Endothelial cell of umbilical vein (primary cell): Measurements from ENCODE around the gene AQP7. TPM values are rescaled to one million over a fixed set of nuclear protein-coding genes. Genes with fewer than 3 reads are reported as not detected.

Experiments
- BruUV-seq: library from RNA; stranded (reverse); fragments of 400-500 nt; replicated peaks from 2 replicates; lab custom pipeline; 2021; lab: Mats Ljungman, UMichigan
- CTCF ChIA-PET: fragments of 300-600, 350-600 bp; sonication (Branson Sonifier 250); formaldehyde crosslinking; loops from one replicate; lab custom pipeline; 2021; ENCODE audit warnings: antibody characterized with exemption, inconsistent platforms; lab: Charles Lee
- POLR2A ChIA-PET: fragments of 300-600, 350-600 bp; sonication (Branson Sonifier 250); formaldehyde crosslinking; loops from one replicate; lab custom pipeline; 2021; ENCODE audit warnings: antibody characterized with exemption, inconsistent platforms; lab: Charles Lee
- DNase-seq: peaks from one replicate; pipeline ENCODE4 v3.0.0-alpha.2; 2011; ENCODE audit warnings: low read depth, low spot score
- FAIRE-seq: peaks from 2 replicates; lab custom pipeline; 2011; peaks lifted over from hg19 to GRCh38; lab: Jason Lieb, UNC
- H2AFZ ChIP-seq: 2 replicates; pipeline ENCODE4 v1.6.0; 2012; ENCODE audit warnings: low read depth, low read length, control low read depth, inconsistent platforms
- H3K27ac ChIP-seq: 2 replicates; pipeline ENCODE4 v1.5.1; 2011; ENCODE audit warnings: low read depth, mild to moderate bottlenecking, control low read depth, low read length, moderate library complexity; ENCODE audit not compliant: insufficient read depth
- H3K27me3 ChIP-seq, 2 experiments: 2 replicates each; pipeline versions ENCODE4 v1.6.0 to v1.6.1; 2011; ENCODE audit warnings: low read length in 2 of 2, mixed read lengths in 1 of 2; ENCODE audit not compliant: control insufficient read depth in 2 of 2, insufficient read depth in 2 of 2
- H3K36me3 ChIP-seq, 2 experiments: 2 replicates in 1 of 2; 3 replicates in 1 of 2; pipeline ENCODE4 v1.5.1; 2011; ENCODE audit warnings: low read length in 2 of 2, mild to moderate bottlenecking in 1 of 2, moderate library complexity in 1 of 2; ENCODE audit not compliant: control insufficient read depth in 2 of 2, insufficient read depth in 2 of 2; ENCODE audit errors: extremely low read depth in 1 of 2
- H3K4me1 ChIP-seq: 3 replicates; pipeline ENCODE4 v1.5.1; 2011; ENCODE audit warnings: mild to moderate bottlenecking, low read length; ENCODE audit not compliant: control insufficient read depth, insufficient read depth; ENCODE audit errors: extremely low read depth
- H3K4me2 ChIP-seq: 2 replicates; pipeline ENCODE4 v1.6.1; 2011; ENCODE audit warnings: low read length, control low read depth, mixed read lengths; ENCODE audit not compliant: insufficient read depth
- H3K4me3 ChIP-seq, 3 experiments: fragments of 200-600 bp in 1 of 3; sonication (generic), shearing (Covaris generic) in 1 of 3; replicated peaks in 1 of 3; 2 replicates each; pipeline ENCODE4 v1.5.1; 2011 to 2016; ENCODE audit warnings: control low read depth in 3 of 3, low read length in 3 of 3, mild to moderate bottlenecking in 2 of 3, inconsistent platforms in 1 of 3, low read depth in 1 of 3, moderate library complexity in 1 of 3; ENCODE audit not compliant: insufficient read depth in 1 of 3
- H3K79me2 ChIP-seq: 2 replicates; pipeline ENCODE4 v1.6.0; 2012; ENCODE audit warnings: low read length, inconsistent platforms; ENCODE audit not compliant: control insufficient read depth, insufficient read depth
- H3K9ac ChIP-seq: replicated peaks from 2 replicates; pipeline ENCODE3; 2011; ENCODE audit warnings: low read length, control low read depth; ENCODE audit not compliant: insufficient read depth; ENCODE audit errors: extremely low read depth
- H3K9me1 ChIP-seq: replicated peaks from 3 replicates; pipeline ENCODE4 v1.6.0; 2011; ENCODE audit warnings: mild to moderate bottlenecking, low read length; ENCODE audit not compliant: control insufficient read depth, insufficient read depth; ENCODE audit errors: extremely low read depth
- H3K9me3 ChIP-seq: replicated peaks from 2 replicates; pipeline ENCODE4 v1.5.1; 2012; ENCODE audit warnings: low read length, inconsistent platforms; ENCODE audit not compliant: control insufficient read depth, insufficient read depth
- H4K20me1 ChIP-seq: replicated peaks from 2 replicates; pipeline ENCODE3; 2011; ENCODE audit warnings: mild to moderate bottlenecking, low read length; ENCODE audit not compliant: control insufficient read depth, insufficient read depth; ENCODE audit errors: extremely low read depth
- CTCF ChIP-seq, 2 donors: IDR thresholded peaks; 1 replicate in 1 of 2; 2 replicates in 1 of 2; pipeline ENCODE4 v1.5.1; 2011; ENCODE audit warnings: low read length in 2 of 2, mild to moderate bottlenecking in 2 of 2, moderate library complexity in 2 of 2, control low read depth in 1 of 2, inconsistent platforms in 1 of 2, low read depth in 1 of 2; ENCODE audit not compliant: insufficient read depth in 1 of 2; ENCODE audit errors: extremely low read depth in 1 of 2
- EZH2 ChIP-seq: IDR thresholded peaks from 2 replicates; pipeline ENCODE4 v1.6.1; 2012; ENCODE audit warnings: borderline replicate concordance, low read depth, mild to moderate bottlenecking, moderate library complexity, low read length, inconsistent platforms; ENCODE audit not compliant: severe bottlenecking
- FOS ChIP-seq: IDR thresholded peaks from 2 replicates; pipeline ENCODE4 v1.6.1; 2011; ENCODE audit warnings: mild to moderate bottlenecking, low read length, moderate library complexity, borderline replicate concordance; ENCODE audit not compliant: insufficient read depth
- GATA2 ChIP-seq: IDR thresholded peaks from 2 replicates; pipeline ENCODE4 v1.7.0; 2011; ENCODE audit warnings: low read depth, mild to moderate bottlenecking, moderate library complexity, mixed read lengths, low read length; ENCODE audit not compliant: insufficient read length, insufficient read depth
- JUN ChIP-seq: IDR thresholded peaks from 2 replicates; pipeline ENCODE4 v1.6.1; 2011; ENCODE audit warnings: borderline replicate concordance, low read depth; ENCODE audit not compliant: insufficient read length, insufficient read depth
- MAX ChIP-seq: IDR thresholded peaks from 2 replicates; pipeline ENCODE4 v1.6.1; 2011; ENCODE audit not compliant: insufficient read depth, insufficient read length
- MYC ChIP-seq: IDR thresholded peaks from one replicate; pipeline ENCODE4 v1.6.1; 2011; ENCODE audit warnings: mild to moderate bottlenecking, low read depth, low read length
- POLR2A ChIP-seq: IDR thresholded peaks from 2 replicates; pipeline ENCODE4 v1.6.1; 2012; ENCODE audit warnings: low read depth, mild to moderate bottlenecking, control low read depth, low read length
- POLR2AphosphoS5 ChIP-seq: IDR thresholded peaks from 2 replicates; pipeline ENCODE4 v1.6.1; 2012; ENCODE audit warnings: low read depth, mild to moderate bottlenecking, control low read depth, low read length, moderate library complexity; ENCODE audit not compliant: insufficient read depth
- dilution Hi-C: fragments of 300-500 bp; cut with MboI; formaldehyde crosslinking; loops from one replicate; pipeline ENCODE4 v1.15.0; 2019; ENCODE audit warnings: low sequenced_read_pairs; ENCODE audit not compliant: extremely low pct_ligation_motif_present
- intact Hi-C: fragments of 100-400 bp; cut with micrococcal nuclease; formaldehyde crosslinking; loops from one replicate; pipeline ENCODE4 v1.10.0; 2022
- polyA plus RNA-seq, 4 experiments: library from polyadenylated mRNA; depleted of rRNA in 3 of 4; stranded (reverse) in 3 of 4; unstranded in 1 of 4; fragments of >200 nt; gene quantifications; 2 replicates each; pipeline versions ENCODE4 v1.2.1 to v1.2.3, GENCODE V29; 2011 to 2012; ENCODE audit warnings: missing spikeins in 1 of 4
- total RNA-seq: library from RNA; stranded (reverse); gene quantifications from 2 replicates; pipeline ENCODE4 v1.2.3, GENCODE V29; 2021

Gene AQP7
- total and polyA plus RNA-seq, 2 donors (not counting 3 experiments of a cell fraction or from before 2014, with no cell fraction given): 3.7 TPM; not detected in 1

- Histone ChIP-seq H4K20me1 (no peaks in the 10 kb centered on the region), H3K9me3 (no peaks in the 10 kb centered on the region), H3K27ac (no peak overlapping the region), H3K9me1 (no peaks in the 10 kb centered on the region), H3K4me2 (no peak overlapping the region), H3K9ac (no peak overlapping the region), H2AFZ (no peak overlapping the region), H3K36me3 (peaks cover 4 to 9% of the 10 kb centered on the region in 2 experiments), H3K27me3 (no peaks in the 10 kb centered on the region), H3K79me2 (no peaks in the 10 kb centered on the region), H3K4me3 (no peak overlapping the region), H3K4me1 (peaks cover 4% of the 10 kb centered on the region)
- DNase-seq (no peak), FAIRE-seq (no peak)
- intact Hi-C loops (loop anchor here (5.0 kb wide), 1 partner anchor 62 kb away; no protein-coding TSS in a partner anchor), dilution Hi-C loops (no loop called here)
- BruUV-seq: no TSS peak
- TF ChIP-seq CTCF (IDR thresholded peaks at IDR 0.05; ENCODE audit: extremely low read depth in 1 of 2, insufficient read depth in 1 of 2, low read depth in 1 of 2, low read length in 2 of 2) (no peak), FOS (no peak), POLR2AphosphoS5 (no peak), POLR2A (no peak), EZH2 (no peak), MYC (no peak), MAX (no peak), JUN (no peak), GATA2 (no peak)
- CTCF ChIA-PET: interaction anchor here (2.1 kb wide), 1 partner anchor 10 kb away, joined by 9 read pairs; no protein-coding TSS in a partner anchor
- POLR2A ChIA-PET: no interaction called here
Observed at GRCh38 chr9:33349743-33350142, 52.6 kb downstream of the AQP7 start.
